Thoracic aorta (tissue), 2 donors: ENCODE results near the gene GFI1B. TPM values are rescaled to one million over a fixed set of nuclear protein-coding genes. Genes with fewer than 3 reads are reported as not detected.

ENCODE experiments used
- ATAC-seq: fragments of 150-250 bp; one replicate; pipeline ENCODE4 v1.8.0; 2017; ENCODE audit warnings: low read depth; ENCODE audit not compliant: insufficient number of reproducible peaks, low FRiP score
- DNase-seq: peaks from one replicate; pipeline ENCODE4 v3.0.0-alpha.2; 2020; ENCODE audit warnings: low spot score
- H3K27ac ChIP-seq, 2 donors: fragments of 200-600 bp; sonication (generic); 1 replicate in 1 of 2; 2 replicates in 1 of 2; pipeline ENCODE4 v1.5.1; 2016; ENCODE audit warnings: mild to moderate bottlenecking in 2 of 2, moderate library complexity in 2 of 2
- H3K27me3 ChIP-seq: fragments of 200-600 bp; sonication (generic); replicated peaks from 2 replicates; pipeline ENCODE4 v1.6.0; 2016; ENCODE audit warnings: mild to moderate bottlenecking; ENCODE audit not compliant: insufficient read depth
- H3K36me3 ChIP-seq: fragments of 200-600 bp; sonication (generic); one replicate; pipeline ENCODE4 v1.5.1; 2016
- H3K4me1 ChIP-seq, 2 donors: fragments of 200-600 bp; sonication (generic); 1 replicate in 1 of 2; 2 replicates in 1 of 2; pipeline versions ENCODE4 v1.5.1 to v1.6.0; 2016; ENCODE audit warnings: low read depth in 2 of 2, mild to moderate bottlenecking in 1 of 2; ENCODE audit not compliant: control insufficient read depth in 1 of 2
- H3K4me3 ChIP-seq: fragments of 200-600 bp; sonication (generic); 2 replicates; pipeline ENCODE4 v1.5.1; 2016; ENCODE audit warnings: mild to moderate bottlenecking
- H3K9me3 ChIP-seq: fragments of 200-600 bp; sonication (generic); 2 replicates; pipeline ENCODE4 v1.5.1; 2016
- CTCF ChIP-seq: fragments of 200-600 bp; sonication (generic); IDR thresholded peaks from one replicate; pipeline ENCODE4 v1.5.1; 2019; ENCODE audit warnings: antibody characterized with exemption
- total RNA-seq, 2 donors: library from RNA; depleted of rRNA; stranded (reverse); fragments of >200 nt; gene quantifications; one replicate each; pipeline versions ENCODE4 v1.1.0 to v1.2.3, GENCODE V29; 2016

GFI1B gene
- total RNA-seq, 2 donors from 2014 or later, result not detected

- no peak for DNase-seq
- no peak for TF ChIP-seq CTCF
- H3K27me3 ChIP-seq, result no peaks in the 10 kb centered on the region
Observed at GRCh38 chr9:132991351-132992300, 13.1 kb downstream of the GFI1B start.

GRCh38 chr9:132993511-132993939 lies 15.0 kb downstream of the GFI1B start:
- no peak for TF ChIP-seq CTCF
- DNase-seq, result no peak
- Histone ChIP-seq H3K27ac (no peak overlapping the region), H3K9me3 (no peaks in the 10 kb centered on the region), H3K27me3 (no peaks in the 10 kb centered on the region), H3K4me3 (no peak overlapping the region), H3K4me1 (no peaks in the 10 kb centered on the region), H3K36me3 (no peaks in the 10 kb centered on the region)
- no peak for ATAC-seq

More at GRCh38 chr9:132991351-132992300, 13.1 kb downstream of the GFI1B start:
- no peaks in the 10 kb centered on the region for H3K36me3 ChIP-seq
- no peaks in the 10 kb centered on the region for H3K4me1 ChIP-seq
- H3K4me3 ChIP-seq, result no peak overlapping the region
- no peak for ATAC-seq
- H3K9me3 ChIP-seq, result no peaks in the 10 kb centered on the region
- H3K27ac ChIP-seq, result no peak overlapping the region

- Histone ChIP-seq H3K27me3 (no peaks in the 10 kb centered on the region), H3K4me1 (no peaks in the 10 kb centered on the region), H3K36me3 (no peaks in the 10 kb centered on the region), H3K27ac (no peak overlapping the region), H3K9me3 (no peaks in the 10 kb centered on the region), H3K4me3 (no peak overlapping the region)
- no peak for TF ChIP-seq CTCF
- ATAC-seq (no peak), DNase-seq (no peak)
Observed at GRCh38 chr9:132994410-132995120, 16.1 kb downstream of the GFI1B start.

GRCh38 chr9:132995121-132995420 lies 16.6 kb downstream of the GFI1B start:
- H3K4me3 ChIP-seq, result no peak overlapping the region
- no peaks in the 10 kb centered on the region for H3K4me1 ChIP-seq
- H3K9me3 ChIP-seq, result no peaks in the 10 kb centered on the region
- TF ChIP-seq CTCF, result no peak
- no peaks in the 10 kb centered on the region for H3K36me3 ChIP-seq
- ATAC-seq (no peak), DNase-seq (no peak)
- H3K27me3 ChIP-seq, result no peaks in the 10 kb centered on the region
- no peak overlapping the region for H3K27ac ChIP-seq

- no peaks in the 10 kb centered on the region for H3K27me3 ChIP-seq
- TF ChIP-seq CTCF, result no peak
- H3K4me1 ChIP-seq, result no peaks in the 10 kb centered on the region
- no peak overlapping the region for H3K27ac ChIP-seq
- no peaks in the 10 kb centered on the region for H3K36me3 ChIP-seq
- H3K9me3 ChIP-seq, result no peaks in the 10 kb centered on the region
- H3K4me3 ChIP-seq, result no peak overlapping the region
- DNase-seq (no peak), ATAC-seq (no peak)
Observed at GRCh38 chr9:132995879-132996278, 17.4 kb downstream of the GFI1B start.
